Gastrocnemius medialis (tissue), 4 donors: Measurements from ENCODE around the gene EPB41. TPM values are rescaled to one million over a fixed set of nuclear protein-coding genes. Genes with fewer than 3 reads are reported as not detected.

Experiments
- ATAC-seq, 2 donors: fragments of 150-250 bp; one replicate each; pipeline ENCODE4 v1.9.1; 2016
- DNase-seq, 2 donors: peaks; one replicate each; pipeline ENCODE4 v3.0.0-alpha.2; 2019
- H3K27ac ChIP-seq, 4 donors: fragments of 200-600 bp; sonication (generic); 1 replicate in 1 of 4; 2 replicates in 3 of 4; pipeline ENCODE4 v1.5.1; 2016 to 2018; ENCODE audit warnings: mild to moderate bottlenecking in 2 of 4, moderate library complexity in 1 of 4
- H3K27me3 ChIP-seq, 3 donors: fragments of 200-600 bp; sonication (generic) in 2 of 3; 1 replicate in 1 of 3; 2 replicates in 2 of 3; pipeline versions ENCODE4 v1.5.1 to v1.6.0; 2016 to 2019; ENCODE audit warnings: mild to moderate bottlenecking in 1 of 3, moderate library complexity in 1 of 3
- H3K36me3 ChIP-seq, 2 donors: fragments of 200-600 bp; sonication (generic) in 1 of 2; one replicate each; pipeline ENCODE4 v1.5.1; 2017 to 2018
- H3K4me1 ChIP-seq, 2 donors: fragments of 200-600 bp; sonication (generic) in 1 of 2; one replicate each; pipeline ENCODE4 v1.5.1; 2016 to 2017; ENCODE audit warnings: mild to moderate bottlenecking in 2 of 2
- H3K4me3 ChIP-seq, 4 donors: fragments of 200-600 bp; sonication (generic) in 3 of 4; 1 replicate in 1 of 4; 2 replicates in 3 of 4; pipeline ENCODE4 v1.5.1; 2016 to 2019; ENCODE audit warnings: mild to moderate bottlenecking in 2 of 4
- H3K9me3 ChIP-seq, 3 donors: fragments of 200-600 bp; sonication (generic) in 2 of 3; 1 replicate in 1 of 3; 2 replicates in 2 of 3; pipeline ENCODE4 v1.5.1; 2016 to 2019
- CTCF ChIP-seq, 5 experiments: fragments of 450-650 bp in 3 of 5; fragments of 200-600 bp in 2 of 5; sonication (generic) in 2 of 5; IDR thresholded peaks in 4 of 5; conservative IDR thresholded peaks in 1 of 5; 1 replicate in 4 of 5; 2 replicates in 1 of 5; pipeline ENCODE4 v1.5.1; 2016 to 2019; ENCODE audit warnings: antibody characterized with exemption in 5 of 5, mild to moderate bottlenecking in 3 of 5, moderate library complexity in 3 of 5
- POLR2A ChIP-seq, 2 donors: fragments of 450-650 bp; IDR thresholded peaks; one replicate each; pipeline ENCODE4 v1.6.1; 2017; ENCODE audit warnings: antibody characterized with exemption in 2 of 2, mild to moderate bottlenecking in 2 of 2, moderate library complexity in 2 of 2
- in situ Hi-C, 4 donors: fragments of 200-750 bp; cut with MboI; loops; one replicate each; pipeline versions ENCODE4 v1.15.0 to v1.8.0; 2017; ENCODE audit warnings: low sequenced_read_pairs in 4 of 4
- intact Hi-C: fragments of 100-400 bp; cut with DNase I; formaldehyde crosslinking; loops from one replicate; pipeline ENCODE4 v1.15.1; 2023; ENCODE audit warnings: low total_unique reads
- total RNA-seq, 4 donors: library from RNA; depleted of rRNA; stranded (reverse); fragments of >200 nt; gene quantifications; one replicate each; pipeline versions ENCODE4 v1.1.0 to v1.2.3, GENCODE V29; 2016

Gene EPB41
- total RNA-seq, 4 donors from 2014 or later, result 19.5 to 28.6 (median 23.6) TPM

DNA sequence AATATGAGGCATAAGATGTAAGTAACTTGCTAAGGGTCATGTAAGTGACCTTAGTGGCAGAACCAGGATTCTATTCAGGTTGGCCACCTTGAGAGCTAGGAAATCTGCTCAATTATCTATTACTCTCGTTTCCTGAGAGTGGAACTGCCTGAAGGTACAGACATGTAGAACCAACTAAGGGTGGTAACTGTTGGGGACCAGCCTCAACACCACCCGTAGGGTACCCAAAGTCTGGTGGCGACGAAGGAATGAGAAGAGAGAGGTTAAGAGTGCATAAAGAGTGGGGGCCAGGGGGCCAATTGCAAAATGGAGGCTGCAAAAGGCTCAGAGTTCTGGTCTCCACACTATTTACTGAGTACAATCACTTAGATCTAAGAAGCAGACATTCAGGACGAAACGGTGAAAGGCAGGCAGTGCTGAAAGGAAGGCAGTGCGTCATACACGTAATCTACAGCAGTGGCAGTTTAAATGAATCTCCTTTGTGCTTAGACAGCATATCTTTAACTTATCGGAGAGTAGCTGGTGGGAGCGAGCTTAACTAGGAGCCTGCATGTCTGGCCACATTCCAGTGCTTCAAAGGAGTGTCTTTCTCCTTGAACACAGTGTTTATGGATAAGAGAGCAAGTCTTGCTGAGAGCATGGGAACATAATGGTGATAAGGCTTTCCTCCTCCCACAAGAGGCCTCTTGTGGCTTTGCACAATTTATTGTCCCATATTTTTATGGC, 242.3 kb downstream of the EPB41 start:
- Histone ChIP-seq H3K27me3 (no peaks in the 10 kb centered on the region), H3K9me3 (no peaks in the 10 kb centered on the region), H3K36me3 (peaks cover 2 to 89% of the 10 kb centered on the region in 2 donors), H3K4me1 (peaks cover 3 to 26% of the 10 kb centered on the region in 2 donors), H3K27ac (peak overlapping the region in 3 of 4 donors; percentile 10 to 38 (median 11)), H3K4me3 (no peak overlapping the region)
- intact Hi-C loops (loop anchor here (5.0 kb wide), 1 partner anchor 141 kb away; no protein-coding TSS in a partner anchor), in situ Hi-C loops (no loop called here)
- DNase-seq (no peak), ATAC-seq (no peak)
- TF ChIP-seq POLR2A (IDR thresholded peaks at IDR 0.05), result no peak
- TF ChIP-seq CTCF (IDR thresholded peaks at IDR 0.05 in 4 of 5, conservative IDR thresholded peaks at IDR 0.05 in 1 of 5), result no peak

GRCh38 chr1:29157269-29157601, 242.9 kb downstream of the EPB41 start:
- intact Hi-C loops, result loop anchor here (5.0 kb wide), 1 partner anchor 140 kb away; no protein-coding TSS in a partner anchor
- ATAC-seq, result no peak
- Histone ChIP-seq H3K9me3 (no peaks in the 10 kb centered on the region), H3K4me3 (no peak overlapping the region), H3K27ac (peak overlapping the region in 1 of 4 donors; percentile 38), H3K27me3 (no peaks in the 10 kb centered on the region), H3K4me1 (peaks cover 9 to 32% of the 10 kb centered on the region in 2 donors), H3K36me3 (peaks cover 0 to 84% of the 10 kb centered on the region in 2 donors)
- in situ Hi-C loops, result no loop called here
- DNase-seq, result no peak
- no peak for TF ChIP-seq CTCF (IDR thresholded peaks at IDR 0.05 in 4 of 5, conservative IDR thresholded peaks at IDR 0.05 in 1 of 5)
- TF ChIP-seq POLR2A (IDR thresholded peaks at IDR 0.05), result no peak

- H3K36me3 ChIP-seq, result peaks cover 0 to 67% of the 10 kb centered on the region in 2 donors
- DNase-seq, result no peak
- no peak overlapping the region for H3K27ac ChIP-seq
- no peak for ATAC-seq
- H3K4me1 ChIP-seq, result peaks cover 28 to 53% of the 10 kb centered on the region in 2 donors
- H3K9me3 ChIP-seq, result no peaks in the 10 kb centered on the region
- intact Hi-C loops (loop anchor here (5.0 kb wide), 2 partner anchors 43 to 138 kb away; no protein-coding TSS in a partner anchor), in situ Hi-C loops (no loop called here)
- H3K4me3 ChIP-seq, result no peak overlapping the region
- no peaks in the 10 kb centered on the region for H3K27me3 ChIP-seq
- TF ChIP-seq CTCF (IDR thresholded peaks at IDR 0.05 in 4 of 5, conservative IDR thresholded peaks at IDR 0.05 in 1 of 5) (no peak), POLR2A (IDR thresholded peaks at IDR 0.05) (no peak)
Measured at GRCh38 chr1:29159773-29160172, 245.4 kb downstream of the EPB41 start.

- peak overlapping the region; percentile 3 to 47 (median 15) for H3K27ac ChIP-seq
- peaks cover 0 to 62% of the 10 kb centered on the region in 2 donors for H3K36me3 ChIP-seq
- no peak for DNase-seq
- H3K27me3 ChIP-seq, result no peaks in the 10 kb centered on the region
- no peak for ATAC-seq
- intact Hi-C loops (loop anchor here (5.0 kb wide), 1 partner anchor 40 kb away; no protein-coding TSS in a partner anchor), in situ Hi-C loops (no loop called here)
- TF ChIP-seq POLR2A (IDR thresholded peaks at IDR 0.05) (no peak), CTCF (IDR thresholded peaks at IDR 0.05 in 4 of 5, conservative IDR thresholded peaks at IDR 0.05 in 1 of 5) (no peak)
- H3K4me3 ChIP-seq, result no peak overlapping the region
- H3K9me3 ChIP-seq, result no peaks in the 10 kb centered on the region
- H3K4me1 ChIP-seq, result peaks cover 40 to 55% of the 10 kb centered on the region in 2 donors
Measured at GRCh38 chr1:29162025-29162424, 247.7 kb downstream of the EPB41 start.
